Measurements from ENCODE around the gene MYO16.

DNA sequence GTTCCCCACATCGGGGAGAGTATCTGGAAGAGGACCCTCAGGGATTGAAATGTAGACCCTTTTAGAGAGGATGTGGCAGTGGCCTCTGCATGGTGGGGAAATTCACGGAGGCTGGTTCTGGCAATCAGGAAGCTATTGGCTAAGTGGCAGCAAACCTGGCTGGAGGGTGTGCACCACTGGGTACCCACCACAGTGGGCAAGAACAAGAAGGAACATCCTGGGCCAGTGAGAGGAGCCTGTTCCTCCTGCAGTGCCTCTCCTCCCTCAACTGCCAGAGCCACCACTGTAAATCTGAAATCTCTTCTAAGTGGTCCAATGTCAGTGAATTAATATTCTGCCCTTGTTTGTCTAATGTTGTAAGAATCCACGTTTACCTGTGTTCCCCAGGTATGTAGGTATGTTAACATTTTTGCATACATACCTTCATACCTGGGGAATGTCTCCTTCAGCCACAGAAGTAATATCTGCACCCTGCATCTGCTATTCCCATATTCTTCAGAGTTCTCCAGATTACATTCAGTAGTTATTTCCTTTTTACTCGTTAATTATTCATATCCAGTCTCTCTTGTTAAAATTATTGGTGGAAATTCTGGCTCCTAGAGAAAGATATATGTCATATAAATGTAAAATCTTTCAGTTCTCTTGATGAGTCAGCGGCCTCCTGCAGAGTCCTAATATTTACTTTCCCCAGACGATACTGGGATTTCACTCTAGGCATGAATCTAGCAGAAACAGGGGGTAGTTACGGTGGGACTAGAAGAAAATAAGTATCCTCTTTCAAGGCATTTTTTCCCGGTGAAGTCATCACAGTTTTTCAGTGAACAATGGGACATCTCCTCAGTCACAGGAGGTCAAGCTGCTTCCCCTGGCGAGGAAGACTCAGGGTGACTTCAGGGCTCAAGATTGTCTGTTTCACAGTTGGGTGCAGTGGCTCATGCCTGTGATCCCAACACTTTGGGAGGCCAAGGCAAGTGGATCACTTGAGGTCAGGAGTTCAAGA lies 148.3 kb downstream of the MYO16 start:
- TF ChIP-seq, protein P1, sequence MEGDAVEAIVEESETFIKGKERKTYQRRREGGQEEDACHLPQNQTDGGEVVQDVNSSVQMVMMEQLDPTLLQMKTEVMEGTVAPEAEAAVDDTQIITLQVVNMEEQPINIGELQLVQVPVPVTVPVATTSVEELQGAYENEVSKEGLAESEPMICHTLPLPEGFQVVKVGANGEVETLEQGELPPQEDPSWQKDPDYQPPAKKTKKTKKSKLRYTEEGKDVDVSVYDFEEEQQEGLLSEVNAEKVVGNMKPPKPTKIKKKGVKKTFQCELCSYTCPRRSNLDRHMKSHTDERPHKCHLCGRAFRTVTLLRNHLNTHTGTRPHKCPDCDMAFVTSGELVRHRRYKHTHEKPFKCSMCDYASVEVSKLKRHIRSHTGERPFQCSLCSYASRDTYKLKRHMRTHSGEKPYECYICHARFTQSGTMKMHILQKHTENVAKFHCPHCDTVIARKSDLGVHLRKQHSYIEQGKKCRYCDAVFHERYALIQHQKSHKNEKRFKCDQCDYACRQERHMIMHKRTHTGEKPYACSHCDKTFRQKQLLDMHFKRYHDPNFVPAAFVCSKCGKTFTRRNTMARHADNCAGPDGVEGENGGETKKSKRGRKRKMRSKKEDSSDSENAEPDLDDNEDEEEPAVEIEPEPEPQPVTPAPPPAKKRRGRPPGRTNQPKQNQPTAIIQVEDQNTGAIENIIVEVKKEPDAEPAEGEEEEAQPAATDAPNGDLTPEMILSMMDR (IDR thresholded peaks at IDR 0.05) = no peak
- TF ChIP-seq EP300 (IDR thresholded peaks at IDR 0.05) (peak; percentile 77 to 85; a peak in 4 of 5 replicates), FOXS1 (CRISPR knock-in tag; IDR thresholded peaks at IDR 0.05) (no peak)
